ENCODE data around the gene SLIT3. TPM values are rescaled to one million over a fixed set of nuclear protein-coding genes. Genes with fewer than 3 reads are reported as not detected.

Gene SLIT3
- total RNA-seq, 2 experiments from 2014 or later = 0.15 TPM; not detected in 1

GRCh38 chr5:168773226-168773625 lies 527.7 kb downstream of the SLIT3 start:
- CTCF ChIA-PET = interaction anchor here (0.9 to 1.4 kb wide), 2 partner anchors 11 to 19 kb away, joined by 4 to 5 read pairs; no protein-coding TSS in a partner anchor
- POLR2A ChIA-PET = interaction anchor here (0.6 kb wide), 1 partner anchor 37 kb away, joined by 3 read pairs; no protein-coding TSS in a partner anchor
- no peaks in the 10 kb centered on the region for H3K9me3 Mint-ChIP-seq
- no peaks in the 10 kb centered on the region for H3K36me3 Mint-ChIP-seq (ENCODE audit: low read depth)
- H3K27ac Mint-ChIP-seq = no peak overlapping the region
- no peak for DNase-seq
- no peaks in the 10 kb centered on the region for H3K27me3 Mint-ChIP-seq
- no peaks in the 10 kb centered on the region for H3K4me1 Mint-ChIP-seq
- no peak overlapping the region for H3K4me3 Mint-ChIP-seq

GRCh38 chr5:168772316-168772961 lies 528.5 kb downstream of the SLIT3 start:
- no peak overlapping the region for H3K27ac Mint-ChIP-seq
- H3K4me1 Mint-ChIP-seq = no peaks in the 10 kb centered on the region
- ChIA-PET POLR2A (interaction anchor here (0.6 kb wide), 1 partner anchor 37 kb away, joined by 3 read pairs; no protein-coding TSS in a partner anchor), CTCF (interaction anchor here (0.8 kb wide), 1 partner anchor 29 kb away, joined by 3 read pairs; no protein-coding TSS in a partner anchor)
- DNase-seq = no peak
- no peaks in the 10 kb centered on the region for H3K36me3 Mint-ChIP-seq (ENCODE audit: low read depth)
- H3K9me3 Mint-ChIP-seq = peaks cover 3% of the 10 kb centered on the region
- H3K4me3 Mint-ChIP-seq = no peak overlapping the region
- H3K27me3 Mint-ChIP-seq = no peaks in the 10 kb centered on the region

GRCh38 chr5:168771678-168772077 lies 529.3 kb downstream of the SLIT3 start:
- Mint-ChIP-seq H3K36me3 (ENCODE audit: low read depth) (no peaks in the 10 kb centered on the region), H3K27me3 (no peaks in the 10 kb centered on the region), H3K27ac (no peak overlapping the region), H3K4me3 (no peak overlapping the region), H3K4me1 (no peaks in the 10 kb centered on the region), H3K9me3 (peaks cover 3% of the 10 kb centered on the region)
- POLR2A ChIA-PET = no interaction called here
- CTCF ChIA-PET = no interaction called here
- no peak for DNase-seq

- Mint-ChIP-seq H3K36me3 (ENCODE audit: low read depth) (no peaks in the 10 kb centered on the region), H3K4me3 (no peak overlapping the region), H3K27me3 (no peaks in the 10 kb centered on the region), H3K27ac (no peak overlapping the region), H3K4me1 (no peaks in the 10 kb centered on the region), H3K9me3 (peaks cover 3% of the 10 kb centered on the region)
- CTCF ChIA-PET = no interaction called here
- DNase-seq = no peak
- POLR2A ChIA-PET = no interaction called here
Measured at GRCh38 chr5:168770996-168771395, 529.9 kb downstream of the SLIT3 start.

- Mint-ChIP-seq H3K4me3 (no peak overlapping the region), H3K36me3 (ENCODE audit: low read depth) (no peaks in the 10 kb centered on the region), H3K27me3 (no peaks in the 10 kb centered on the region), H3K4me1 (no peaks in the 10 kb centered on the region), H3K27ac (no peak overlapping the region), H3K9me3 (peaks cover 3% of the 10 kb centered on the region)
- ChIA-PET CTCF (no interaction called here), POLR2A (no interaction called here)
- DNase-seq = no peak
Measured at GRCh38 chr5:168770036-168770498, 530.9 kb downstream of the SLIT3 start.

GRCh38 chr5:168768172-168768571 lies 532.8 kb downstream of the SLIT3 start:
- Mint-ChIP-seq H3K4me3 (no peak overlapping the region), H3K27me3 (no peaks in the 10 kb centered on the region), H3K36me3 (ENCODE audit: low read depth) (no peaks in the 10 kb centered on the region), H3K4me1 (no peaks in the 10 kb centered on the region), H3K27ac (no peak overlapping the region), H3K9me3 (peaks cover 3% of the 10 kb centered on the region)
- POLR2A ChIA-PET = no interaction called here
- CTCF ChIA-PET = no interaction called here
- no peak for DNase-seq

GRCh38 chr5:168766426-168766700 lies 534.6 kb downstream of the SLIT3 start:
- Mint-ChIP-seq H3K9me3 (peaks cover 3% of the 10 kb centered on the region), H3K27me3 (no peaks in the 10 kb centered on the region), H3K4me3 (no peak overlapping the region), H3K36me3 (ENCODE audit: low read depth) (no peaks in the 10 kb centered on the region), H3K4me1 (no peaks in the 10 kb centered on the region), H3K27ac (no peak overlapping the region)
- POLR2A ChIA-PET = no interaction called here
- CTCF ChIA-PET = no interaction called here
- no peak for DNase-seq

GRCh38 chr5:168765551-168766425 lies 535.2 kb downstream of the SLIT3 start:
- CTCF ChIA-PET = no interaction called here
- H3K36me3 Mint-ChIP-seq (ENCODE audit: low read depth) = no peaks in the 10 kb centered on the region
- H3K9me3 Mint-ChIP-seq = peaks cover 3% of the 10 kb centered on the region
- no peaks in the 10 kb centered on the region for H3K27me3 Mint-ChIP-seq
- POLR2A ChIA-PET = no interaction called here
- DNase-seq = no peak
- no peak overlapping the region for H3K4me3 Mint-ChIP-seq
- no peak overlapping the region for H3K27ac Mint-ChIP-seq
- no peaks in the 10 kb centered on the region for H3K4me1 Mint-ChIP-seq

GRCh38 chr5:168765086-168765550 lies 535.8 kb downstream of the SLIT3 start:
- ChIA-PET POLR2A (no interaction called here), CTCF (no interaction called here)
- DNase-seq = no peak
- no peak overlapping the region for H3K27ac Mint-ChIP-seq
- no peaks in the 10 kb centered on the region for H3K27me3 Mint-ChIP-seq
- H3K4me1 Mint-ChIP-seq = no peaks in the 10 kb centered on the region
- no peaks in the 10 kb centered on the region for H3K36me3 Mint-ChIP-seq (ENCODE audit: low read depth)
- no peak overlapping the region for H3K4me3 Mint-ChIP-seq
- H3K9me3 Mint-ChIP-seq = peaks cover 3% of the 10 kb centered on the region

GRCh38 chr5:168756453-168757391 lies 544.2 kb downstream of the SLIT3 start:
- ChIA-PET CTCF (interaction anchor here (0.6 to 0.8 kb wide), 2 partner anchors 22 to 33 kb away, joined by 3 read pairs; no protein-coding TSS in a partner anchor), POLR2A (no interaction called here)
- Mint-ChIP-seq H3K36me3 (ENCODE audit: low read depth) (no peaks in the 10 kb centered on the region), H3K4me1 (no peaks in the 10 kb centered on the region), H3K27ac (no peak overlapping the region), H3K9me3 (no peaks in the 10 kb centered on the region), H3K27me3 (no peaks in the 10 kb centered on the region), H3K4me3 (no peak overlapping the region)
- DNase-seq = no peak

GRCh38 chr5:168755548-168756093 lies 545.3 kb downstream of the SLIT3 start:
- CTCF ChIA-PET = no interaction called here
- H3K27ac Mint-ChIP-seq = no peak overlapping the region
- no peaks in the 10 kb centered on the region for H3K4me1 Mint-ChIP-seq
- POLR2A ChIA-PET = no interaction called here
- no peaks in the 10 kb centered on the region for H3K36me3 Mint-ChIP-seq (ENCODE audit: low read depth)
- H3K27me3 Mint-ChIP-seq = no peaks in the 10 kb centered on the region
- H3K4me3 Mint-ChIP-seq = no peak overlapping the region
- no peak for DNase-seq
- no peaks in the 10 kb centered on the region for H3K9me3 Mint-ChIP-seq

GRCh38 chr5:168753691-168754254 lies 547.2 kb downstream of the SLIT3 start:
- CTCF ChIA-PET = interaction anchor here (1.0 kb wide), 1 partner anchor 20 kb away, joined by 4 read pairs; no protein-coding TSS in a partner anchor
- POLR2A ChIA-PET = no interaction called here
- H3K27ac Mint-ChIP-seq = no peak overlapping the region
- no peaks in the 10 kb centered on the region for H3K4me1 Mint-ChIP-seq
- H3K9me3 Mint-ChIP-seq = no peaks in the 10 kb centered on the region
- DNase-seq = no peak
- no peak overlapping the region for H3K4me3 Mint-ChIP-seq
- H3K36me3 Mint-ChIP-seq (ENCODE audit: low read depth) = no peaks in the 10 kb centered on the region
- H3K27me3 Mint-ChIP-seq = no peaks in the 10 kb centered on the region
